CD14-positive monocyte (primary cell): Measurements from ENCODE around the gene TBC1D13. TPM values are rescaled to one million over a fixed set of nuclear protein-coding genes. Genes with fewer than 3 reads are reported as not detected.

Experiments
- DNase-seq, 3 donors: peaks; one replicate each; pipeline ENCODE4 v3.0.0-alpha.2; 2011 to 2022
- H2AFZ ChIP-seq: 2 replicates; pipeline ENCODE4 v1.6.0; 2012; ENCODE audit warnings: mild to moderate bottlenecking, low read depth, low read length, inconsistent platforms; ENCODE audit not compliant: insufficient read depth, poor library complexity, severe bottlenecking
- H3K27ac ChIP-seq, 2 donors: 1 replicate in 1 of 2; 2 replicates in 1 of 2; pipeline ENCODE4 v1.5.1; 2012 to 2013; ENCODE audit warnings: low read length in 2 of 2, control low read depth in 1 of 2, inconsistent platforms in 1 of 2, low read depth in 1 of 2, mild to moderate bottlenecking in 1 of 2
- H3K27me3 ChIP-seq, 2 donors: one replicate each; pipeline versions ENCODE4 v1.6.0 to v1.6.1; 2011 to 2013; ENCODE audit warnings: low read length in 2 of 2; ENCODE audit not compliant: control insufficient read depth in 2 of 2, insufficient read depth in 2 of 2
- H3K36me3 ChIP-seq, 2 donors: replicated peaks in 1 of 2; 1 replicate in 1 of 2; 2 replicates in 1 of 2; pipeline versions ENCODE4 v1.5.1 to v1.6.1; 2012 to 2013; ENCODE audit warnings: low read length in 2 of 2, control low read depth in 1 of 2, inconsistent platforms in 1 of 2, mild to moderate bottlenecking in 1 of 2; ENCODE audit not compliant: insufficient read depth in 2 of 2, control insufficient read depth in 1 of 2
- H3K4me1 ChIP-seq, 2 donors: 1 replicate in 1 of 2; 2 replicates in 1 of 2; pipeline versions ENCODE4 v1.5.1 to v1.6.1; 2012 to 2013; ENCODE audit warnings: low read length in 2 of 2, control low read depth in 1 of 2, inconsistent platforms in 1 of 2, mild to moderate bottlenecking in 1 of 2, moderate library complexity in 1 of 2; ENCODE audit not compliant: insufficient read depth in 2 of 2, control insufficient read depth in 1 of 2
- H3K4me2 ChIP-seq: replicated peaks from 2 replicates; pipeline ENCODE3; 2012; ENCODE audit warnings: low read length, moderate library complexity, mild to moderate bottlenecking; ENCODE audit not compliant: poor library complexity, severe bottlenecking; ENCODE audit errors: extremely low read depth
- H3K4me3 ChIP-seq, 3 experiments: fragments of 200-600 bp in 1 of 3; sonication (generic) in 1 of 3; replicated peaks in 1 of 3; 1 replicate in 2 of 3; 2 replicates in 1 of 3; pipeline ENCODE4 v1.5.1; 2011 to 2013; ENCODE audit warnings: low read length in 3 of 3, mild to moderate bottlenecking in 3 of 3, control low read depth in 2 of 3, low read depth in 2 of 3, inconsistent platforms in 1 of 3, moderate library complexity in 1 of 3
- H3K79me2 ChIP-seq: 2 replicates; pipeline ENCODE4 v1.6.0; 2012; ENCODE audit warnings: mild to moderate bottlenecking, control low read depth, inconsistent platforms, low read length, moderate library complexity; ENCODE audit not compliant: insufficient read depth
- H3K9ac ChIP-seq: 2 replicates; pipeline ENCODE4 v1.6.0; 2017; ENCODE audit warnings: low read length, mild to moderate bottlenecking; ENCODE audit not compliant: insufficient read depth, poor library complexity, severe bottlenecking
- H3K9me3 ChIP-seq, 2 donors: replicated peaks in 1 of 2; 1 replicate in 1 of 2; 2 replicates in 1 of 2; pipeline versions ENCODE4 v1.5.1 to v1.6.1; 2012 to 2013; ENCODE audit warnings: low read length in 2 of 2, control low read depth in 1 of 2; ENCODE audit not compliant: control insufficient read depth in 1 of 2, insufficient read depth in 1 of 2
- H4K20me1 ChIP-seq: 2 replicates; pipeline ENCODE4 v1.6.0; 2012; ENCODE audit warnings: mild to moderate bottlenecking, low read length, control low read depth, moderate library complexity; ENCODE audit not compliant: insufficient read depth
- H3K27ac Mint-ChIP-seq, 7 donors: one replicate each; pipeline ENCODE4 v1.8.0; 2020; ENCODE audit warnings: mild to moderate bottlenecking in 7 of 7, mixed read lengths in 7 of 7, moderate library complexity in 6 of 7, inconsistent platforms in 2 of 7
- H3K27me3 Mint-ChIP-seq, 3 donors: one replicate each; pipeline ENCODE4 v1.8.0; 2021 to 2022; ENCODE audit warnings: low read depth in 3 of 3, mild to moderate bottlenecking in 3 of 3, mixed read lengths in 3 of 3, moderate library complexity in 3 of 3, inconsistent platforms in 1 of 3
- H3K36me3 Mint-ChIP-seq, 2 donors: one replicate each; pipeline ENCODE4 v1.8.0; 2020; ENCODE audit warnings: mixed read lengths in 2 of 2, inconsistent platforms in 1 of 2, mild to moderate bottlenecking in 1 of 2
- H3K4me1 Mint-ChIP-seq: one replicate; pipeline ENCODE4 v1.8.0; 2020; ENCODE audit warnings: mild to moderate bottlenecking, mixed read lengths
- H3K4me3 Mint-ChIP-seq, 2 donors: one replicate each; pipeline ENCODE4 v1.8.0; 2020; ENCODE audit warnings: mild to moderate bottlenecking in 2 of 2, mixed read lengths in 2 of 2, moderate library complexity in 1 of 2
- H3K9me3 Mint-ChIP-seq, 7 donors: one replicate each; pipeline ENCODE4 v1.8.0; 2020 to 2022; ENCODE audit warnings: mixed read lengths in 7 of 7, mild to moderate bottlenecking in 6 of 7, moderate library complexity in 6 of 7, inconsistent platforms in 2 of 7
- CTCF ChIP-seq: fragments of 200-600 bp; IDR thresholded peaks from one replicate; pipeline ENCODE4 v1.8.0; 2022; ENCODE audit warnings: antibody characterized with exemption, mild to moderate bottlenecking
- WGBS: methylation state at CpG from one replicate; pipeline ENCODE4 v1.1.5; 2013; ENCODE audit warnings: missing lambda C conversion rate; ENCODE audit not compliant: insufficient coverage; 5-methylcytosine and 5-hydroxymethylcytosine counted together
- intact Hi-C, 2 donors: fragments of 100-400 bp; cut with micrococcal nuclease; formaldehyde crosslinking; loops; one replicate each; pipeline versions ENCODE4 v1.15.0 to v1.15.1; 2023
- polyA plus RNA-seq, 3 donors: library from polyadenylated mRNA; depleted of rRNA in 1 of 3; unstranded in 2 of 3; stranded (reverse) in 1 of 3; fragments of 300-500 nt in 2 of 3; fragments of >200 nt in 1 of 3; fragmentation: Illumina TruSeq in 2 of 3; gene quantifications; 1 replicate in 2 of 3; 2 replicates in 1 of 3; pipeline ENCODE4 v1.2.3, GENCODE V29; 2012 to 2021

TBC1D13 gene
- polyA plus RNA-seq, 3 donors: 9.9 to 16.8 (median 13.8) TPM

GRCh38 chr9:128828267-128828666 is 41.2 kb downstream of the TBC1D13 start:
- Mint-ChIP-seq H3K27me3 (peaks cover 0 to 4% (median 0%) of the 10 kb centered on the region in 3 donors), H3K36me3 (peaks cover 30 to 49% of the 10 kb centered on the region in 2 donors), H3K27ac (no peak overlapping the region), H3K4me3 (peak overlapping the region in 1 of 2 donors; percentile 47), H3K9me3 (no peaks in the 10 kb centered on the region), H3K4me1 (peaks cover 15% of the 10 kb centered on the region)
- TF ChIP-seq CTCF: no peak
- H3K9ac ChIP-seq: no peak overlapping the region
- no peak overlapping the region for H2AFZ ChIP-seq
- no peak overlapping the region for H3K4me2 ChIP-seq
- H4K20me1 ChIP-seq: no peaks in the 10 kb centered on the region
- DNase-seq: no peak
- H3K27ac ChIP-seq: no peak overlapping the region
- peaks cover 38 to 45% of the 10 kb centered on the region in 2 donors for H3K36me3 ChIP-seq
- H3K4me1 ChIP-seq: peaks cover 15 to 22% of the 10 kb centered on the region in 2 donors
- WGBS: 92% methylated on average over 2 of the region's 8 CpGs
- no peaks in the 10 kb centered on the region for H3K27me3 ChIP-seq
- peak overlapping the region in 1 of 3 experiments; percentile 97 for H3K4me3 ChIP-seq
- H3K9me3 ChIP-seq: no peaks in the 10 kb centered on the region
- peaks cover 12% of the 10 kb centered on the region for H3K79me2 ChIP-seq
- intact Hi-C loops: no loop called here

- Histone ChIP-seq H3K4me3 (peak overlapping the region; percentile 81 to 97 (median 82)), H2AFZ (peak overlapping the region; percentile 99), H3K79me2 (peaks cover 12% of the 10 kb centered on the region), H4K20me1 (no peaks in the 10 kb centered on the region), H3K9ac (peak overlapping the region; percentile 86), H3K36me3 (peaks cover 31 to 39% of the 10 kb centered on the region in 2 donors), H3K27ac (peak overlapping the region in 1 of 2 donors; percentile 82), H3K9me3 (no peaks in the 10 kb centered on the region), H3K4me1 (peaks cover 15 to 22% of the 10 kb centered on the region in 2 donors), H3K4me2 (peak overlapping the region; percentile 87), H3K27me3 (no peaks in the 10 kb centered on the region)
- peaks cover 29 to 43% of the 10 kb centered on the region in 2 donors for H3K36me3 Mint-ChIP-seq
- WGBS: 41% methylated on average over 16 of the region's 18 CpGs
- peak overlapping the region; percentile 10 to 93 (median 83) for H3K27ac Mint-ChIP-seq
- TF ChIP-seq CTCF: no peak
- H3K9me3 Mint-ChIP-seq: no peaks in the 10 kb centered on the region
- intact Hi-C loops: no loop called here
- DNase-seq: no peak
- peaks cover 0 to 4% (median 0%) of the 10 kb centered on the region in 3 donors for H3K27me3 Mint-ChIP-seq
- H3K4me3 Mint-ChIP-seq: peak overlapping the region; percentile 84 to 91
- H3K4me1 Mint-ChIP-seq: peaks cover 15% of the 10 kb centered on the region
Observed at GRCh38 chr9:128828719-128829452, 41.8 kb downstream of the TBC1D13 start.
